ENCODE data around the gene CMTM7.
"Not testable (repeated sequence)": the region's sequence is repeated elsewhere in the genome, so short reads cannot be mapped to it uniquely, and the experiment has no call there.

DNA sequence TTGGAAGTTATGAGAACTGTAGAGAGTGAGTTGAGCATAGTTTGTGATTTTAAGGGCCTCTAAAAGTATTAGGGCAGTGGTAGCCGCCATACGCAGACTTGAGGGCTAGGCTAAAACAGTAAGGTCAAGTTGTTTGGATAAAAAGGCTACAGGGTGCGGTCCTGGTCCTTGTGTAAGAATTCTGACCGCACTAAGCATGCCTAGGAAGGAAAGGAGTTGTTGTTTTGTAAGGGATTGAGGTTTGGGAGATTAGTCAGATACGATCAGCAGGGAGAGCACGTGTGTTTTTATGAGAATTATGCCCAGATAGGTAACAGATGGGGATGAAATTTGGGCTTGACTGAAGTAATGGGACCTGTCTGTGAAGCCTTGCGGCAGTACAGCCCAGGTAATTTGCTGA is 71.8 kb downstream of the CMTM7 start:
- TF ChIP-seq, protein P1, sequence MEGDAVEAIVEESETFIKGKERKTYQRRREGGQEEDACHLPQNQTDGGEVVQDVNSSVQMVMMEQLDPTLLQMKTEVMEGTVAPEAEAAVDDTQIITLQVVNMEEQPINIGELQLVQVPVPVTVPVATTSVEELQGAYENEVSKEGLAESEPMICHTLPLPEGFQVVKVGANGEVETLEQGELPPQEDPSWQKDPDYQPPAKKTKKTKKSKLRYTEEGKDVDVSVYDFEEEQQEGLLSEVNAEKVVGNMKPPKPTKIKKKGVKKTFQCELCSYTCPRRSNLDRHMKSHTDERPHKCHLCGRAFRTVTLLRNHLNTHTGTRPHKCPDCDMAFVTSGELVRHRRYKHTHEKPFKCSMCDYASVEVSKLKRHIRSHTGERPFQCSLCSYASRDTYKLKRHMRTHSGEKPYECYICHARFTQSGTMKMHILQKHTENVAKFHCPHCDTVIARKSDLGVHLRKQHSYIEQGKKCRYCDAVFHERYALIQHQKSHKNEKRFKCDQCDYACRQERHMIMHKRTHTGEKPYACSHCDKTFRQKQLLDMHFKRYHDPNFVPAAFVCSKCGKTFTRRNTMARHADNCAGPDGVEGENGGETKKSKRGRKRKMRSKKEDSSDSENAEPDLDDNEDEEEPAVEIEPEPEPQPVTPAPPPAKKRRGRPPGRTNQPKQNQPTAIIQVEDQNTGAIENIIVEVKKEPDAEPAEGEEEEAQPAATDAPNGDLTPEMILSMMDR (tag by site-specific recombination; IDR thresholded peaks at IDR 0.05), result not testable (repeated sequence)
- TF ChIP-seq, protein P2, sequence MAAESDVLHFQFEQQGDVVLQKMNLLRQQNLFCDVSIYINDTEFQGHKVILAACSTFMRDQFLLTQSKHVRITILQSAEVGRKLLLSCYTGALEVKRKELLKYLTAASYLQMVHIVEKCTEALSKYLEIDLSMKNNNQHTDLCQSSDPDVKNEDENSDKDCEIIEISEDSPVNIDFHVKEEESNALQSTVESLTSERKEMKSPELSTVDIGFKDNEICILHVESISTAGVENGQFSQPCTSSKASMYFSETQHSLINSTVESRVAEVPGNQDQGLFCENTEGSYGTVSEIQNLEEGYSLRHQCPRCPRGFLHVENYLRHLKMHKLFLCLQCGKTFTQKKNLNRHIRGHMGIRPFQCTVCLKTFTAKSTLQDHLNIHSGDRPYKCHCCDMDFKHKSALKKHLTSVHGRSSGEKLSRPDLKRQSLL (tag by site-specific recombination; IDR thresholded peaks at IDR 0.05), result not testable (repeated sequence)
- not testable (repeated sequence) for TF ChIP-seq TCF7L2 (IDR thresholded peaks at IDR 0.05; ENCODE audit: borderline replicate concordance, low read depth, low read length); YY1 (tag by site-specific recombination; IDR thresholded peaks at IDR 0.05); ZBTB21 (tag by site-specific recombination; IDR thresholded peaks at IDR 0.05); ZNF76 (tag by site-specific recombination; IDR thresholded peaks at IDR 0.05; ENCODE audit: borderline replicate concordance, low read depth); BCL11A (tag by site-specific recombination; IDR thresholded peaks at IDR 0.05; ENCODE audit: low read depth); ZNF302 (tag by site-specific recombination; IDR thresholded peaks at IDR 0.05; ENCODE audit: low read depth); ZNF202 (tag by site-specific recombination; IDR thresholded peaks at IDR 0.05; ENCODE audit: borderline replicate concordance)
- TF ChIP-seq, protein P3, sequence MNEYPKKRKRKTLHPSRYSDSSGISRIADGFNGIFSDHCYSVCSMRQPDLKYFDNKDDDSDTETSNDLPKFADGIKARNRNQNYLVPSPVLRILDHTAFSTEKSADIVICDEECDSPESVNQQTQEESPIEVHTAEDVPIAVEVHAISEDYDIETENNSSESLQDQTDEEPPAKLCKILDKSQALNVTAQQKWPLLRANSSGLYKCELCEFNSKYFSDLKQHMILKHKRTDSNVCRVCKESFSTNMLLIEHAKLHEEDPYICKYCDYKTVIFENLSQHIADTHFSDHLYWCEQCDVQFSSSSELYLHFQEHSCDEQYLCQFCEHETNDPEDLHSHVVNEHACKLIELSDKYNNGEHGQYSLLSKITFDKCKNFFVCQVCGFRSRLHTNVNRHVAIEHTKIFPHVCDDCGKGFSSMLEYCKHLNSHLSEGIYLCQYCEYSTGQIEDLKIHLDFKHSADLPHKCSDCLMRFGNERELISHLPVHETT (tag by site-specific recombination; IDR thresholded peaks at IDR 0.05), result not testable (repeated sequence)

Measured in HEK293 (cell line).